ENCODE results near the gene CRKL.

The CRKL gene

GRCh38 chr22:20946991-20947390 is 29.8 kb downstream of the CRKL start:
- Histone ChIP-seq H3K27me3 (ENCODE audit: low read depth, low read length) (no peaks in the 10 kb centered on the region), H3K9ac (ENCODE audit: low read length) (no peak overlapping the region), H3K36me3 (replicated peaks; ENCODE audit: low read depth, low read length) (peaks cover 48% of the 10 kb centered on the region), H3K9me3 (ENCODE audit: insufficient read depth, low read length) (no peaks in the 10 kb centered on the region), H3K27ac (ENCODE audit: low read length) (no peak overlapping the region), H3K4me1 (ENCODE audit: low read length) (peaks cover under 1% of the 10 kb centered on the region; the same call in 1 of the 2 replicates), H2AFZ (ENCODE audit: low read depth, low read length) (no peak overlapping the region), H3K4me3 (ENCODE audit: low read length) (no peak overlapping the region), H3K4me2 (ENCODE audit: low read length) (no peak overlapping the region), H4K20me1 (ENCODE audit: insufficient read depth, low read length) (peaks cover 96% of the 10 kb centered on the region), H3K79me2 (ENCODE audit: low read length) (peaks cover 100% of the 10 kb centered on the region)
- no peak for TF ChIP-seq EZH2phosphoT487 (IDR thresholded peaks at IDR 0.05; ENCODE audit: low read depth)
- TF ChIP-seq CTCF (IDR thresholded peaks at IDR 0.05; ENCODE audit: low read depth, low read length) = no peak

GRCh38 chr22:20948450-20948849 is 31.2 kb downstream of the CRKL start:
- Histone ChIP-seq H3K27ac (ENCODE audit: low read length) (no peak overlapping the region), H3K36me3 (replicated peaks; ENCODE audit: low read depth, low read length) (peaks cover 49% of the 10 kb centered on the region), H2AFZ (ENCODE audit: low read depth, low read length) (no peak overlapping the region), H3K27me3 (ENCODE audit: low read depth, low read length) (no peaks in the 10 kb centered on the region), H3K79me2 (ENCODE audit: low read length) (peaks cover 99% of the 10 kb centered on the region), H3K4me1 (ENCODE audit: low read length) (no peaks in the 10 kb centered on the region), H3K9ac (ENCODE audit: low read length) (no peak overlapping the region), H4K20me1 (ENCODE audit: insufficient read depth, low read length) (peaks cover 95% of the 10 kb centered on the region), H3K4me2 (ENCODE audit: low read length) (no peak overlapping the region), H3K4me3 (ENCODE audit: low read length) (no peak overlapping the region), H3K9me3 (ENCODE audit: insufficient read depth, low read length) (no peaks in the 10 kb centered on the region)
- no peak for TF ChIP-seq CTCF (IDR thresholded peaks at IDR 0.05; ENCODE audit: low read depth, low read length)
- no peak for TF ChIP-seq EZH2phosphoT487 (IDR thresholded peaks at IDR 0.05; ENCODE audit: low read depth)

GRCh38 chr22:20948989-20949388 is 31.8 kb downstream of the CRKL start:
- TF ChIP-seq CTCF (IDR thresholded peaks at IDR 0.05; ENCODE audit: low read depth, low read length) = no peak
- no peak for TF ChIP-seq EZH2phosphoT487 (IDR thresholded peaks at IDR 0.05; ENCODE audit: low read depth)
- H4K20me1 ChIP-seq (ENCODE audit: insufficient read depth, low read length) = peaks cover 95% of the 10 kb centered on the region
- H3K36me3 ChIP-seq (replicated peaks; ENCODE audit: low read depth, low read length) = peaks cover 50% of the 10 kb centered on the region
- peaks cover 99% of the 10 kb centered on the region for H3K79me2 ChIP-seq (ENCODE audit: low read length)
- no peak overlapping the region for H3K9ac ChIP-seq (ENCODE audit: low read length)
- H3K27ac ChIP-seq (ENCODE audit: low read length) = no peak overlapping the region
- H3K4me1 ChIP-seq (ENCODE audit: low read length) = no peaks in the 10 kb centered on the region
- H3K27me3 ChIP-seq (ENCODE audit: low read depth, low read length) = no peaks in the 10 kb centered on the region
- no peaks in the 10 kb centered on the region for H3K9me3 ChIP-seq (ENCODE audit: insufficient read depth, low read length)
- H2AFZ ChIP-seq (ENCODE audit: low read depth, low read length) = no peak overlapping the region
- no peak overlapping the region for H3K4me3 ChIP-seq (ENCODE audit: low read length)
- no peak overlapping the region for H3K4me2 ChIP-seq (ENCODE audit: low read length)

- H3K27ac ChIP-seq (ENCODE audit: low read length) = no peak overlapping the region
- TF ChIP-seq EZH2phosphoT487 (IDR thresholded peaks at IDR 0.05; ENCODE audit: low read depth) (no peak), CTCF (IDR thresholded peaks at IDR 0.05; ENCODE audit: low read depth, low read length) (no peak)
Observed at GRCh38 chr22:20949698-20950183, 32.5 kb downstream of the CRKL start.

More at GRCh38 chr22:20949698-20950183, 32.5 kb downstream of the CRKL start:
- Histone ChIP-seq H3K9me3 (ENCODE audit: insufficient read depth, low read length) (no peaks in the 10 kb centered on the region), H3K36me3 (replicated peaks; ENCODE audit: low read depth, low read length) (peaks cover 54% of the 10 kb centered on the region), H3K9ac (ENCODE audit: low read length) (no peak overlapping the region), H2AFZ (ENCODE audit: low read depth, low read length) (no peak overlapping the region), H3K27me3 (ENCODE audit: low read depth, low read length) (no peaks in the 10 kb centered on the region), H4K20me1 (ENCODE audit: insufficient read depth, low read length) (peaks cover 92% of the 10 kb centered on the region), H3K4me3 (ENCODE audit: low read length) (no peak overlapping the region), H3K79me2 (ENCODE audit: low read length) (peaks cover 95% of the 10 kb centered on the region), H3K4me1 (ENCODE audit: low read length) (no peaks in the 10 kb centered on the region), H3K4me2 (ENCODE audit: low read length) (no peak overlapping the region)
